ENCODE measurements around the gene TBC1D10A.

TBC1D10A gene

DNA sequence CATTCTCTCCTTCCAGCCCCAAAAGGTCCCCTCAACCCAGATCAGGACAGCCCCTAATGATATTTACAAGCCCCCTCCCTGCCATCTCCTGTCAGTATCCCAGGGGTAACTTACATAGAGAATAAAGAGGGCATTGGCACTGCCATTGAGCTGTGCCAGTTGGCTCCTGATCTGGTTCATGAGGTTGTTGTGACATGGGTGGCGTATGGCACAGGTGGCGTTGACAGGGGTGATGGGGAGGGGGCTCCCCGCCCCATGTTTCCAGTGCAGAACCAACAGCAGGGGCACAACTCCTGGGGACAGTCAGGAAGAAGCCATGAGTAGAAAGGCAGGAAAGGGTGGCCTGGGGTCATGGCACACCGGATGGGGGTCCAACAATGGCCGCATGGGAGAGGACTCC lies 82.1 kb downstream of the TBC1D10A start:
- DNase-seq (ENCODE audit: low read depth, low spot score): no peak
- no peak overlapping the region for H3K4me3 ChIP-seq (ENCODE audit: low read length)

DNA sequence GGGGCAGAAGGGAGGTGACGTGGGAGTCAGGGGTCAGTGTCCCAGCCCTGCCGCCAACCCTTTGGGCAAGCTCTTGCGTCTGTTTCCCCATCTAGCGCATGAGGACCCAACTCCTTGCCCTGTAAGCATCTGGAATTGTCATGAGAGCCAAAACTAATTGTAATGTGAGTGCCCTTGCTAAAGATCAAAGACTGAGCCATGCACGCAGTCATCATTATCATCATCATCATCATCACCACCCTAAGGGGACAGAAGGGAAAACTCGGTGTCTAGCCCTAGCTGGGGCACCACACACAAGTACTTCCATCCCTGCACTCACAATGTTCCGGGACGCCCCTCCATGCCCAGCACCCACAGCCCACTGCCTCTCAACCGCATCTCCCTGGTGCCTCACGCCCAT lies 82.7 kb downstream of the TBC1D10A start:
- no peak for DNase-seq (ENCODE audit: low read depth, low spot score)
- H3K4me3 ChIP-seq (ENCODE audit: low read length): no peak overlapping the region

DNA sequence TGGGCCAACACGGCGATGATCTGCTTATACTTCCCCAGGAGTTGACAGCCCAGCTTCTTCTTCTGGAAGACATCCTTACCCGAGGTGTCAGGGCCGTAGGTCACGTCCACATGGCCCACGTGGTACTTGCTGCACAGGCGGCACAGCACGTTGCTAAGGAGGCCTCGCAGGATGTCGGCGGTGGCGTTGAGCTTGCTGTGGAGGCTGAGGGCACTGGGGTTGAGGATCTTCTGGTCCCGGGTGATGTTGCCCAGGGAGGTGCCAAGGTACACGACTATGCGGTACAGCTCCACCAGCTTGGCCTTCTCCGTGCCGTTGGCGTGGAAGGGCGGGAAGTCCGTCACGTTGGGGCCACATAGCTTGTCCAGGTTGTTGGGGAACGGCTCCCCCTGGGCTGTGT lies 83.1 kb downstream of the TBC1D10A start:
- DNase-seq (ENCODE audit: low read depth, low spot score): no peak
- no peak overlapping the region for H3K4me3 ChIP-seq (ENCODE audit: low read length)

Data from Jurkat, Clone E6-1 (cell line).